GM18873 (cell line): Measurements from ENCODE around the gene LRRC4C.

Experiments
- ATAC-seq: cut with Tn5 transposase; IDR thresholded peaks from one replicate; pipeline ENCODE4 v1.9.1; 2021; ENCODE audit warnings: mild to moderate bottlenecking, moderate library complexity, moderate number of reproducible peaks; ENCODE audit not compliant: unreplicated experiment, low FRiP score

The LRRC4C gene

DNA sequence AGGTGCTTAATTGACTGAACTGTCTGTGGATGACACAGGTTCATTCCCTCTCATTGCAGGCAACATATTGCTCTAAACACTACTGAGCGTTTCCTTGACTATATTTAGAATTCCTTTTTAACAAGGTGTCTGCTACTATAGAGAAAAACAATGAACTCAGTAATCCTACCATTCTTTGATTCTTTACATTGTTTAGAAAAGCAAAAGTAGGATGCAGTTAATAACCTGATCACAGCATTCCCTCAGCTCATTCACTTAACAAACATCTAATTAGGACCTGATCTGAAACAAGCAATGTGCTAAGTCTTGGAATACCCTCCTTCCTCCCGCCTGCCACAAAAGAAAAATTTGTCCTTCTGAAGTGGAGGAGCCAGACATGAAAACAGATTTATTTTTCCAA lies 313.1 kb downstream of the LRRC4C start:
- no peak for ATAC-seq

DNA sequence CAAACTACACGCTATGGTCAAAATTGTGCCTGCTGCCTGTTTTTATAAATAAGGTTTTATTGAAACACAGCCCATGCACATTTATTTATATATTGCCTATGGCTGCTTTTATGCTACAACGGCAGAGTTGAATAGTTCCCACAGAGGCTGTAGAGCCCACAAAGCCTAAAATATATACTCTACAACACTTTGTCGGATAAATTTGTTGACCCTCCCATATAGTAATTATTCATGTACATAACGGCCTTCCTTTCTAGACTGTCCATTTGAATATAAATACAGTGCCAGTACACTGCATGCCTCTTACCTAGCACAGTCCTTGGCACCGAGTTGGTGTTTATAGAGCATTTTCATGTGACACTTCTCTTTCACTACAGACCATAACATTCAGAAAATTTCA lies 314.0 kb downstream of the LRRC4C start:
- ATAC-seq: no peak

DNA sequence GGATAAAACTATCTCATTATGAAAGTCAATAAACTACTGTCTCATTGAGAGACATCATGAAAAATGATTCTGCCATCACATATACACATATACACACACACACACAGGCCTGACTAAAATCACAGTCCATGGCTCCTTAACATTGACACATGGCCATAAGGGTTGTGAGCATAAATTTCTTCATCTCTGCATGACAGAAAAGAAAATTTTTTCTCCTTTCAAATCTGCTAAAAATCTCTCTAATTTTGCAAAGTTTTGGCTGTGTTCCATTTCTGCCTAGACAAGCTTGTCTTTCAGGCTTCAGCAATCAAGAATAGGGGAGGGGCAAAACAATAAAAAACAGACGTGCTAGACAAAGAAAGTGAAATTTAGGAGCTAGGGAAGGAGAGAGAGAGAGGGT lies 324.5 kb downstream of the LRRC4C start:
- ATAC-seq: no peak

DNA sequence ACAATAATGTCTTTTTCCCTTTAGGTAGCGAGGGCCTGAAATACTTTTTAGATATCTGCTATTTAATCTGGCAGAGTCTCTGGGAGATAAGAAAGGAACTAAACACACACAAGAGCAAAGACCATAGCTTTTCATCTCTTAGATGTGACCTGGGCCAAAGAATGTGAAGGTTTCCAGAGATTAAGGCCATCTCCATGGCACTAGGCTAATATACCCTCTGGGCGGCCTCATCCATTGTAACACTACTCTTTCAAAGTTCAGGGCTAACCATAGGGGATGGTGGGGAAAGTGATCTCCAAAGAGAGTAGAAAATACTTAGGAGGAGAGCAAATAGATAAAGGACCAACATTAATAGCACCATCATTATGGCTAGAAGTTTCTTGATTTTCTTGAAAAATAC lies 326.4 kb downstream of the LRRC4C start:
- ATAC-seq: no peak

DNA sequence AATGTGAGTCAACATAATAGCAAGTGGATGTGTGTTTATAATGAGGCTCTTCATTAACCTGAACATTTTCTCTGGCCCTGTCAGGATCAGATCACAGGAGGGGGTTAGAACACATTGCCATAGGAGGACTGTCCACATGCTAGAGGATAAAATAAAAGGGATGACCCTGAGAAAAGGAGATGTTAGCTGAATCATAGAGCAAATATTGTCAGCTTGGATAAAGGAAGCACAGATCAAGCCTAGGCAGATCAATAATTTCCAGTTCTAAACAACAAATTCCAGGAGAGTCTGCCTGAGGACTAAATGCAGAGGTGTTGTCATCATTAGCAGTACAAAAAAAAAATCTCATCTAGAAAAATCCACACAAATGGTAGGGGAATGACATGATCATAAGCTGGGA lies 337.9 kb downstream of the LRRC4C start:
- ATAC-seq: no peak

DNA sequence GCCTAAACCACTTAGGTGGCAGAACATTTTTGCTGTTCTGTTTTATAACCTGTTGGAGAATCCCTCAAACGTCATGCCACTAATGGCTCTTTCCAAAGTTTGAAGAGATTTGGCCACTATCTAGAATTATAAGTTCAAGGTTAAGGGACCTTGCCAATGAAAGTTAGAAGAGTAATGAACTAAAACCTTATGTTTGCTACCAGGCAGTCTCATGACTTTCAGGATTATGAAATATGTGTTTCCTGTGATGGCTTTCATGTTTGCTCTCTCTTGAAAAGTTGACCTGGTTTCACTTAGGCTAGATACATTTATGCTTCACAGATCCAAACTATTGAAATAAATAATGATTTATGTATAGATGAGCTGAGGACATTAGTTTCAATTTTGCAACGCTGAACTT lies 340.0 kb downstream of the LRRC4C start:
- ATAC-seq: no peak

DNA sequence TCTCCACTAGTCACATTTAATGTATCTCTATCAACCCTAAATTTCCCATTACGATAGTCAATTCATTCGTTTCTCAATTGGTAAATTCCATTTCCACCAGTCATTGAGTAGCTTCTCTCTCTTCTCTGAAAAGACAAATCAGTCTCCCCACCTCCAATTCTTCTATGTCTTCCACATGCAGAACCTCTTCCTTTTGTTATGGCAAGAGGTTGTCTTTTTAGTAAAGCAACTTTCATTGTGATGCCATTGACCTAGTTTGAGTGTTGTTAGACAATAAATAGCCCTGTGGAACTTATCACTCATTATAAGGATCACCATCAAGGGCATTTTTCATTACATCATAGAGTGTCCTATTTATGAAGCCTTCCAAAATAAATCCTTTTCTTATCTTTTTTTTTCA lies 340.9 kb downstream of the LRRC4C start:
- no peak for ATAC-seq

DNA sequence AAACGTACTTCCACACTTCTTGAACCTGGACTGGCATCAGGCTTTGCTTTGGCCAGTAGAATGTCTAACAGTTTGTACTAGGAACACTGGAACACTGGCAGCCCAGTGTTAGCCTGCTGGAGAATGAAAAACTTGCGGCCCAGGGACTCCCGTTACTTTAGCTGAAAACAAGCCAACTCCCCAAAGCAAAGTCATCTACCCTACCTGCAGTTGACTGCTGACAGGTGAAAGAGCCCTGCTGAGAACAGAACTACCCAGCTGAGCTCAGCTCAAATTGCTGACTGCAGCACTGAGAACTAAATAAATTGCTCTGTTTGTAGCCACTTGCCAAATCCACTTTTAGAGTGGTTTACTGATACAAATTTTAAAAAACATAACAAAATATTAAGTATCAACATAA lies 342.5 kb downstream of the LRRC4C start:
- ATAC-seq: no peak

DNA sequence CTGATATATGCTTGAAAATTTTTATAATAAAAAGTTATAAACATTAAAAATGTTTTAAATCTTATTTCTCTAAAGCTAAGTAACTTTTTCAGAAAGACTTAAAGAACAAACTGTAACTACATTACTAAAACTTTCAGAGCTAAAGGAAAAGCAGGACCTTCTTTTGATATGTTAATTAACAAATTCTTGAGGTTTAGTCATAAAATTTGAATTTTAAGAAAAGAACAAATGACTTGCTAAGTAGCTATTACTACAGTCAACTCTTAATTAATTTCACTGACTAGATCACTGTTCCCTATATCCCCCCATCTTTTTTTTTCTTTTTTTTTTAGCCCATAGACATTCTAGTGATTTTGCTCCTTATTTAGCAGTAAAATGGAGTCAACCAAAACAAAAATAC lies 344.4 kb downstream of the LRRC4C start:
- no peak for ATAC-seq

DNA sequence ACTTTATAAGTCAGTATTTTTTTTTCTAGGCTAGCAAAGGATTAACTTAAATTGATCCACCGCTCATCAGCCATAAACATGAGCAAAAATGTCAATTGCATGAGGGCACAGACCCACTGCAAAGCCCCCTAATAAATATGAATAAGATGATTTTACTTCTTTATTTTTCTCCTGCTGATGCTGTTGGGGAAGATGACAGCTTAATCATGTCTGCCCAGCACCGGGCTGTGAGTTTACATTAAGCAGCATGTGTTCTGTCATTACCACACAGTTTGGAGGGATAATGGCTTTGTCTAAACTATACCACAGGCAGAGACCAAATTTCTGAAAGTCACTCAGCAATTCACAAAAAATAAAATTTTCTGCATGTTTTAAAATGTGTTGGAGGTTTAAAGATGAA lies 346.3 kb downstream of the LRRC4C start:
- no peak for ATAC-seq

DNA sequence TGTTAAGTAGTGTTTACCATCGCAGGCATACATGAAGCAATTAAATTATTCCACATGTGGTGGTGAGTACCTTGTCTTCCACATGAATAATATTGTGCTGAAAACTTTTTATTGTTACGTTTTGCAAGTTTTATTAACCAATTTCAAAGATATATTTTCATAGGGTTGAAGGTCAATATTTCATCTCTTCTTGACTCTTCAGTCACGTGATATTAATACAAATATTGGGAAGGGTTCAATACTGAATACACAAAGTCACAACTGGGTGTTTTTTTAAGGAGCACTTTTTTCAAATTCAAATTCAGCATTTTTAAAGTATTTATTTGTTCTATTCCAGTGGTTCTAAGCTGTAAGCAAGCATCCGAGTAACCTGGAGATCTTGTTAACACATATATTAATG lies 348.9 kb downstream of the LRRC4C start:
- ATAC-seq: no peak

DNA sequence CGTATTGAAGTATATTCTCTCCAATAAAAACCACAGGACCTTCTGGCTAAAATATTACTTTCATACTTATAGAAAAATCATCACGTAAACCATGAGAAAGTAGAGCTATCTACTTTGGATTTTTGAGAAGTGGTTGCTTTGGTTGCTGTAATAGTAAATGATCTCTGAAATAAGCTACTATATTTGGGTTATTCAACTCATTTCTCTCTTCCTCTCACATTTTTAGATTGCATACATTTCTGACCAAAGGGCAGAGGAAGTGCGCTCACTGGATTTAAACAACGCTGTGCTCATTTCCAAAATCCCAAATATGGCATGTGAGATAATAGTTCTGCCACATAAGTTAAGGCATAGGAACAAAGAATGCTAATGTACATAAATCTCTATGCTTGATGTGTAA lies 357.0 kb downstream of the LRRC4C start:
- ATAC-seq: no peak

DNA sequence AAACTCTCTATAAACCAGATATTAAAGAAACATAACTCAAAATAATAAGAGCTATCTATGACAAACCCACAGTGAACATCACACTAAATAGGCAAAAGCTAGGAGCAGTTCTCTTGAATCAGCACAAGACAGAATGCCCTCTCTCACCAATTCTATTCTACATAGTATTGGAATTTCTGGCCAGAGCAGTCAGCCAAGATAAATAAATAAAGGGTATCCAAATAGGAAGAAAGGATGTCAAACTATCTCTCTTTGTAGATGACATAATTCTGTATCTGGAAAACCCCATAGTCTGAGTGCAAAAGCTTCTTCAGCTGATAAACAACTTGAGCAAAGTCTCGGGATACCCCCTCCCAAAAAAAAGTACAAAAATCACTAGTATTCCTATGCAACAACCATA lies 359.8 kb downstream of the LRRC4C start:
- ATAC-seq: no peak

DNA sequence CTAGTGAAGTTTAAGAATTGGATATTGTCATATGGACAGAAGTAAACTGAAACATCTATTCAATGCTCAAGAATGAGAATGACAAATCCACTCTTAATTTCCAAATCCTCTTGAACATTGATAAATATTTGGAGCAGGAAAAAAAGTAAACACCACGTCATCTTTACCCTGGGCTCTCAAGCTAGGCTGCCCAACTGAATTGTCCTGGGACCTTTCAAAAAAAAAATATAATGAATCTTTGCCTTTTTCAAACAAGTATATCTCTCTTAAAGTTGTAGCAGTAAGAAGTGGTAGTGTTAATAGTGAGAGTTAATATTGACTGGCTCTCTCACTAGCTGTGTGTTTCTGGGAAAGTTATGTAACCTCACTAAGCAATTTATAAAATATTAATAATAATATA lies 374.3 kb downstream of the LRRC4C start:
- ATAC-seq: no peak

DNA sequence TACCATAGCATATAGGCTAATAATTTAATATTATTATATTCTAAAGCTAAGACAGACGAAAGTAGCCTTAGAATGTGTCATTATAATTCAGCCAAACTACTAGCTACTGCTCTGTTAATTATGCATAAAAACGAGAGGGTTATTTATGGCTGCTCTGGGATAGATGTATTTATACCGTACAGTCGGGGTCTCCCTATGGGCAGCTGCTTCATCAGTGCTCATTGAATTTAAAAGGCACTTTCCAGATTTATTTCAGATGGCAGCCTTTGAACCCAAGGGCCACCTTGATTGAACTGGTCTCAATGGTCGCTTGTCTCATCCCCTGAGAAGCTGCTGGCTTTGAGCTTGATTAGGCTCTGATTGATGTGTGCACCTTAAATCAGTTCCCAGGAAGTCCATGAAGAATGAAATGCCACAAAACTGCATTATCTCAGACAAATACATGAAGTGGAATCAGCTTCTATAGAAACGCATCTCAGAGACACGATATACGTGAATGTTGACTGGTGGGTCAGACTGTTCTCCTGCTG lies 377.6 kb downstream of the LRRC4C start:
- no peak for ATAC-seq

DNA sequence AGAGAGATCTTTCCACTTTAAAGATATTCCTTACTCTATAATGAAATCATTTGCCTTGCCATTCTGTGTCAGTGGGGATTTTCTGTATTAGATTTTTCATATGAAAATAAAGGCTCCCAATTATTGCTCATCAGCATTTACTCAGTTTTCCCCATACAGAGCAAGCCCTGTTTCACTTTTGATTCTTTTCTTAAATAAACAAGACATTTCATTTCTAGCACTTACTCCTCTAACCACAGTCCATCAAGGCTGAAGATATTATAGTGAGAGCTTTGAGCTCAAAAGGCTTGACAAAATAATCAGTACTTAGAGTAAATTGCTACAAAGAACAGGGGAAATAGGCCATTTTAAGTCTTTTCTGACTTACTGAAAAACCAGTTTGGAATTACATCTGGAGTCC lies 385.1 kb downstream of the LRRC4C start:
- ATAC-seq: no peak

DNA sequence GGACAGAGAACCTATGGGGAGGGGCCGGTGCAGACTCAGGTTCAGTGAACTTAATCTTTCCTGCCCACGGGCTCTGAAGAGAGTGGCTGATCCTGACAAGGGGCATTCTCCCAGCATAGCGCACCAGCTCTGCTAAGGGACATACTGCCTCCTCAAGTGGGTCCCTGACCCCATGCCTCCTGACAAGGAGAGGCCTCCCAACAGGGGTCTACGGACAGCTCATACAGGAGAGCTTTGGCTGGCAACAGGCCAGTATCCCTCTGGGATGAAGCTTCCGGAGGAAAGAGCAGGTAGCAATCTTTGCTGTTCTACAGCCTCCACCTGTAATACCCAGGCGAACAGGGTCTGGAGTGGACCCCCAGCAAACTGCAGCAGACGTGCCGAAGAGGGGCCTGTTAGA lies 394.0 kb downstream of the LRRC4C start:
- ATAC-seq: no peak

DNA sequence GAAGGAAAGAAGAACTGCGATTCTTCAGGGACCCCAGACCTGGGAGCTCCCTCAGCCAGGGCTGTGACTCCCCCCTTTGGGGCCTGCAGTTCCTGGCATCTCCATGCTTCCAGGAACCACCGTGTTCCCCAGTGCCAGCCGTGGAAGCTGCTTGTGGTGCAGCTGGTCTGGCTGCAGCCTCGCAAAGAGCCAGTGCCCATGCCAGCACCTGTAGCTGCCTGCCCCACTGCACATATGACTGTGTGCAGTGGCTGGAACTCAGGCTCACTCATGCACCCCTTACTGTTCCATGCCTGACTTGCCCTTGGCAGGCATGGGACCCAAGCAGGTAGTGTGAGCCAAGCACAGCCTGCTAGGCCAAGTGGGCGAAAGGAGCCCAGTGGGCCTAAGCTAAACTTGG lies 401.3 kb downstream of the LRRC4C start:
- no peak for ATAC-seq

DNA sequence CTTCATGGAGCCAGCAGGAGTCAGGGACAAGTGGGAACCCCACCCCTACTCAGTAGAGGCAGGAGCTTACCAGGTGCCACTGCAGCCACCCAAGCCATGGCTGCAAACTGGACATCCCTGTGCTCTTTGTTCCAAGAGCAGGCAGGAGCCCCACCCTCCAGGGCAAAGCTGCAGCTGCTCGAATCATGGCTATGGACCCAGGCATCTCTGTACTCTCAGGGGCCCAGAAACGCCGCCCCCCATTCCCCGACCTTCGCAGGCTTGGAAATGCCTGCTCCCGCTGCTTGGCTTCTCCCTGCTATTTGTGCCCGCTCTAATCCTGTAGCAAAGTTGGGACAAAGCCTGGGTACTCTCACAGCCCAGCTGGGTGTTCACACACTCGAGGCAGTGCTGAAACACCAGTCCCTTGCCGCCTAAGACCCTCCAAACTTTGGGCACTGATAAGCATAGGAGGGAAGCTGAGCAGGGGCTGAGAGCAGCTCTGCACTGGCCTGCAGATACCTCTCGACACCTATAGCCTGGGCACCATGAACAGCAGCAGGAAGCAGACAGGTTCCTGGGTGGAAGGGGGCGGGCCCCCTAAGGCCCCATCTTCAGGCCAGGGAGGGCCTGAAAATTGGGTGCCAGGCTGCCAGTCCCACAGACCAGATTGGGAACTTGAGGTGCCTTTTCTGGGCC lies 402.4 kb downstream of the LRRC4C start:
- ATAC-seq: no peak

DNA sequence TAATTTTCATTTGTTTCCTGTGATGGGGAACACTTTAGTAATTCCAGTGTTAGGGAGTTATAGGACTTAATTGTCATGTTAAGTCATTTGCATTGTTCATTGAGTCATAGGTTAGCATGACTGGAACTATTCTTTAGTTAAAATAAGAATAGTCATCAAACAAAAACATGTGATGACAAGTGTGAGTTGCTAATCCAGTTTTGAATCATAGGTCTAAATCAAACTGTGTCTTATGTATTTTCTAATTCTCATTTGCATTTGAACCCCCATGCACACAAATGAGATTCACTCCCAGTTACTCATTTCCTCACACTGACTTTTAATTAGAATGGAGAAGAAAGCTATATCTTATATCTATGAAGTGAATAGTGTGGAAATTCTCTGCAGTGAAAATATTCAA lies 405.6 kb downstream of the LRRC4C start:
- ATAC-seq: no peak

DNA sequence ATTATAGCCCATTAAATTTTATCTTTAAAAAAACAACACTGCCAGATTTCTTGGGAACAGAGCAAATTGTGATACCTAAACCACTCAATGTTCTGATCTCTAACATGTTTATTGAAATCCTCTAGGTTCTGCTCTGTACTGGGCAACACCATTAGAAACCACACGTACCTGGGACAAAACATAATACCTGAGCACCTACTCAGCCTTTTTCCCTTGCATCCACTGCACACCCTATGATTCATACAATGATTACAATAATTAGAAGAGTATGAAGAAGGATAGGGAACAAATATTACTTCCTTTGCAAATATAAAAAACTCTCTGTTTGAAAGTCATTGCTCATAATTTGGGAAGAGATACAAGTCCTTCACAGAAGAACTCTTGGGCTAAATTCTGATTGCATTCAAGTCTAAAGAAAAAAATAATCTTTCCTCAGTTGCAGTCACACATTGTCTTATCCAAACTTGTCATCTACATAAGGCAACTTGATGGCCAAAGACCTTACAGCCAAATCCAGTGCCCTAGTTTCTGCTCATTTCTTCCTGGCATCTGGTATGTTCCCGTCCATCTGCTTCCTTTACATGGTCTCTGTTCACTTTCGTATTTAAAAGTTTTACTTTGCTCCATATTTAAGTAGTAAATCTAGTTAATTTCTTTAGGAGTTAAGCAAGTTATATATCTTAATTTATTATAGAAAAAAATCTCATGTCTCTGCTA lies 407.4 kb downstream of the LRRC4C start:
- ATAC-seq: no peak

DNA sequence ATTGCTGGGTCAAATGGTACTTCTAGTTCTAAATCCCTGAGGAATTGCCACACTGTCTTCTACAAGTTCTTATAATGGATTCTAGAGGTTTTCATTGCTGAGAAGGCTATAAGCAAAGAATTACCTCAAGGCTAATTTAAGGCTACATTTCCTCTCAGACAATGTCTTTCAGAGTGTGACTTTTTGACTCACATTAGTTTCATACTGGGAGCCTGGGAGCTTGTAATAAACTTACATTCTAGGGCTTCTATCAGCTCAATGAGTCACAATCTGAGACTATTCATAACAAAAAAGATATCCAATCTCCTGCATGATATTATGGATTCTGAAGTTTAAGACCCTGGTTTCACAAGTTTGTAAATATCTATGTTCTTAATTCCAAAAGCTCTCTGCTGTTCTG lies 408.7 kb downstream of the LRRC4C start:
- no peak for ATAC-seq
